NCI-H774 (cell line): Measurements from ENCODE around the gene KHDC4.
"Not testable (repeated sequence)": the region's sequence is repeated elsewhere in the genome, so short reads cannot be mapped to it uniquely, and the experiment has no call there.

Experiments
- DNase-seq: peaks from one replicate; lab custom pipeline; 2025; lab: John Stamatoyannopoulos, UW

KHDC4 gene

GRCh38 chr1:155940993-155941844, 7.0 kb upstream of the KHDC4 start, which contains the start of gene RXFP4:
Gene RXFP4, plus strand, starts transcription at chr1:155941638. Its CDS starts 72 bp downstream, at chr1:155941710.
- DNase-seq: no peak

GRCh38 chr1:155940482-155940992, 6.3 kb upstream of the KHDC4 start:
- no peak for DNase-seq

GRCh38 chr1:155938220-155938627, 4.0 kb upstream of the KHDC4 start:
- peak; percentile 28 for DNase-seq

GRCh38 chr1:155934936-155935590, 850 bp upstream of the KHDC4 start:
- no peak for DNase-seq

- no peak for DNase-seq
Measured at GRCh38 chr1:155933591-155934096, 569 bp downstream of the KHDC4 start.

- no peak for DNase-seq
Measured at GRCh38 chr1:155932487-155932886, 1.7 kb downstream of the KHDC4 start.

GRCh38 chr1:155932081-155932480, 2.1 kb downstream of the KHDC4 start:
- DNase-seq: no peak

GRCh38 chr1:155931332-155932038, 2.7 kb downstream of the KHDC4 start:
- no peak for DNase-seq

- DNase-seq: not testable (repeated sequence)
Measured at GRCh38 chr1:155930725-155931124, 3.5 kb downstream of the KHDC4 start.

GRCh38 chr1:155929057-155929456, 5.2 kb downstream of the KHDC4 start:
- DNase-seq: no peak

GRCh38 chr1:155925506-155925905, 8.7 kb downstream of the KHDC4 start:
- DNase-seq: no peak

GRCh38 chr1:155920717-155921116, 13.5 kb downstream of the KHDC4 start:
- DNase-seq: no peak

GRCh38 chr1:155919801-155920200, 14.4 kb downstream of the KHDC4 start:
- DNase-seq: no peak

- no peak for DNase-seq
Measured at GRCh38 chr1:155918660-155919059, 15.6 kb downstream of the KHDC4 start.

GRCh38 chr1:155913969-155914757, 20.1 kb downstream of the KHDC4 start:
- no peak for DNase-seq

- no peak for DNase-seq
Measured at GRCh38 chr1:155912056-155912536, 22.1 kb downstream of the KHDC4 start.

GRCh38 chr1:155911156-155912055, 22.8 kb downstream of the KHDC4 start, which contains the start of gene RIT1:
Gene RIT1, minus strand, starts transcription at chr1:155911349. Its CDS starts 588 bp downstream, at chr1:155910761.
- DNase-seq: peak; percentile 84

GRCh38 chr1:155910621-155911121, 23.5 kb downstream of the KHDC4 start:
- no peak for DNase-seq

GRCh38 chr1:155909894-155910293, 24.3 kb downstream of the KHDC4 start:
- DNase-seq: no peak

- no peak for DNase-seq
Measured at GRCh38 chr1:155904261-155904660, 30.0 kb downstream of the KHDC4 start.
